RWPE1 (cell line): ENCODE measurements around the gene SNIP1.
"Not testable (repeated sequence)": the region's sequence is repeated elsewhere in the genome, so short reads cannot be mapped to it uniquely, and the experiment has no call there.

Source experiments
- CTCF ChIA-PET: fragments of 350-600 bp; sonication (Branson Sonifier 250); formaldehyde crosslinking; extraction: SDS; loops from one replicate; lab custom pipeline; 2021; lab: Yijun Ruan, JAX
- POLR2A ChIA-PET: fragments of 400-600 bp; formaldehyde crosslinking; extraction: SDS; loops from one replicate; lab custom pipeline; 2020; ENCODE audit warnings: antibody characterized with exemption; ENCODE audit not compliant: low non-redundant PET; lab: Yijun Ruan, JAX
- DNase-seq: peaks from one replicate; pipeline ENCODE4 v3.0.0; 2012; ENCODE audit warnings: low spot score
- H3K27ac ChIP-seq: fragments of 450-650 bp; 2 replicates; pipeline ENCODE4 v1.5.1; 2017
- TF ChIP-seq, protein P1 (sequence below): fragments of 450-650 bp; conservative IDR thresholded peaks from 2 replicates; pipeline ENCODE4 v1.5.1; 2017; ENCODE audit warnings: low read depth, mild to moderate bottlenecking

SNIP1 gene

DNA sequence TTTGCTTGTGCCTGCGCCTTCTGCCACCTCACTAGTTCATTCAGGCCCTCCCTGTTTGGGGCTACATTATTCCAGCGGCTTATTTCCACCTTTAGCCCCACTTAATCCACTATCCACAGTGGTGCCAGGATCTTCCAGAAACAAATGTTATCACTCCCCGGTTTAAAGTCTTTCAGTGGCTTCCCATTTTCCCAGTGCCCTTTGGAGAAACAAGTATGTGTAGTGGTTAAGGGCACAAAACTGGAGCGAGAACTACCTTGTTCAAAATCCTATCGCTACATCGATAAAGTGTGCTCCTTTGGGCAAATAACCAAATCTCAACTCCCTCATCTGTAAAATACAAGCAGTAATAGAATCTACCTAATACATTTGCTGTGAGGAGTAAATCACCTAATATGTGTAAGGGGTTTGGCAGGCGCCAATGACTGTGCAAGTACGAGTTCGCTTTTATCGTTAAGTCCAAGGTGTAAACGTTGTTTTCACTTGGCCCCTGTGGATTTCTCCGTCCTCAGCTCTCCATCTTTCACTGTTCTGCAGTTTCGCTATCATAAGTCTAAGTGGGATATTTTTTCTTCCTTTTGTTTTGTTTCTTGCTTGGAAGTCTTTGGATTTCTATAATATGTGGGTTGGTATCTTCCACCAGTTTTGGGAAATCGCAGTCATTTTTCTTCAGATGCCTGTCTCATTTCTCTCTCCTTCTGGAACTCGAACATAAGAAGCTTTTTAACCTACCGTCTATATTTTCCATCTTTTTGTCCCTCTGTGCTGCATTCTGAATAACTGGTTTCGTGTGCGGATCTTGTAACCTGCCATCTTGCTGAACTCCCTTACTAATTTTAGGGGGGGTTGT, 38.7 kb downstream of the SNIP1 start:
- no peak for DNase-seq
- TF ChIP-seq, protein P1, sequence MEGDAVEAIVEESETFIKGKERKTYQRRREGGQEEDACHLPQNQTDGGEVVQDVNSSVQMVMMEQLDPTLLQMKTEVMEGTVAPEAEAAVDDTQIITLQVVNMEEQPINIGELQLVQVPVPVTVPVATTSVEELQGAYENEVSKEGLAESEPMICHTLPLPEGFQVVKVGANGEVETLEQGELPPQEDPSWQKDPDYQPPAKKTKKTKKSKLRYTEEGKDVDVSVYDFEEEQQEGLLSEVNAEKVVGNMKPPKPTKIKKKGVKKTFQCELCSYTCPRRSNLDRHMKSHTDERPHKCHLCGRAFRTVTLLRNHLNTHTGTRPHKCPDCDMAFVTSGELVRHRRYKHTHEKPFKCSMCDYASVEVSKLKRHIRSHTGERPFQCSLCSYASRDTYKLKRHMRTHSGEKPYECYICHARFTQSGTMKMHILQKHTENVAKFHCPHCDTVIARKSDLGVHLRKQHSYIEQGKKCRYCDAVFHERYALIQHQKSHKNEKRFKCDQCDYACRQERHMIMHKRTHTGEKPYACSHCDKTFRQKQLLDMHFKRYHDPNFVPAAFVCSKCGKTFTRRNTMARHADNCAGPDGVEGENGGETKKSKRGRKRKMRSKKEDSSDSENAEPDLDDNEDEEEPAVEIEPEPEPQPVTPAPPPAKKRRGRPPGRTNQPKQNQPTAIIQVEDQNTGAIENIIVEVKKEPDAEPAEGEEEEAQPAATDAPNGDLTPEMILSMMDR: no peak
- ChIA-PET POLR2A (interaction anchor here (0.6 kb wide), 1 partner anchor 61 kb away, joined by 3 read pairs; no protein-coding TSS in a partner anchor), CTCF (interaction anchor here (0.5 to 1.5 kb wide), 11 partner anchors 10 to 824 kb away, joined by 3 to 9 read pairs (median 5); partner anchors contain the start of gene DNALI1)
- peak overlapping the region; percentile 92 for H3K27ac ChIP-seq

DNA sequence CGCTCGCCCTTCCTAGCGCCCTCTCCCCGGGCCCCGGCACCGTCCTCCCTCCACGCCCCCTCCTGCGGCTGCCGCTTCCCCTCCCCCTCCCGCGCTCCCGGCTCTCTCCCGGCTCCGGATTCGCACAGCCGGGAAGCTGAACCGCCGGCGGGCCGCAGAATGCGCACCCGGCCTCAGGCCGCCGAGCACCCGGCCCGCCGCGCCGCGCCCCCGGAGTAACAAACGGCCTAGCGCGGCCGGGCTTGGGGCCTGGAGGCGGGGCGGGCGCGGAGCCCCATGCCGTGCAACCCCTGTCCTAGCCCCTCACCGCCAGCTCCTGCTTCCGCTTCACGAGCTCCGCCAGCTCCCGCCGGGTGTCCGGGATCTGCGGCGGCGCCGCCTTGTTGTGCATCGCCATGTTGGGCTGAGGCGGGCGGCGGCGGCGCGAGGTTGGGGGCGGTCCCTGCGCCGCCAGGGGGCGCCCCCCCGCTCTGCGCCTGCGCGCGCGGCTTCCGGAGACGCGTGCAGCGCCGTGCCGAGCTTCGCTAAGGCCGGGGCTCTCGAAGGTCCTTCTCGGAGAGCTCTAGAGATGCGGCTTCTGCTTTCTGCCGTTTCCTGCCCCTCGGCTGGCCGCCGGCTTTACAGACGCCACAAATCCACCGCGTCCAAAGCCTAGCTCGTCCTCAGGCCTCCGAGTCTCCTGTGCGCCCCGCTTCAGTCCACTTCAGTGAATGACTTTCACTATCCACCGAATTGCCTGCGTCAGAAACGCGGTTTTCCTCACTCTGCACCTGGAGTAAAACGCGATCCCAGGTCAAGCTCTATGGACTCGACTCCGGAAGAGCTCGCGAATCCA, 39.5 kb downstream of the SNIP1 start, which contains the start of gene MEAF6:
TSS of gene MEAF6 (minus strand) at position 417 of the 835 bp plus-strand sequence. CDS start at position 397, 20 bp downstream.
- peak within 1 kb of the TSS; percentile 92 for H3K27ac ChIP-seq
- DNase-seq: peak; percentile 84
- TF ChIP-seq, protein P1: peak; percentile 82
- ChIA-PET CTCF (interaction anchor here (0.5 to 1.5 kb wide), 15 partner anchors 9 to 823 kb away, joined by 3 to 15 read pairs (median 3); partner anchors contain the start of gene DNALI1), POLR2A (interaction anchor here (0.5 to 0.6 kb wide), 3 partner anchors 52 to 840 kb away, joined by 3 to 6 read pairs (median 4); no protein-coding TSS in a partner anchor)

DNA sequence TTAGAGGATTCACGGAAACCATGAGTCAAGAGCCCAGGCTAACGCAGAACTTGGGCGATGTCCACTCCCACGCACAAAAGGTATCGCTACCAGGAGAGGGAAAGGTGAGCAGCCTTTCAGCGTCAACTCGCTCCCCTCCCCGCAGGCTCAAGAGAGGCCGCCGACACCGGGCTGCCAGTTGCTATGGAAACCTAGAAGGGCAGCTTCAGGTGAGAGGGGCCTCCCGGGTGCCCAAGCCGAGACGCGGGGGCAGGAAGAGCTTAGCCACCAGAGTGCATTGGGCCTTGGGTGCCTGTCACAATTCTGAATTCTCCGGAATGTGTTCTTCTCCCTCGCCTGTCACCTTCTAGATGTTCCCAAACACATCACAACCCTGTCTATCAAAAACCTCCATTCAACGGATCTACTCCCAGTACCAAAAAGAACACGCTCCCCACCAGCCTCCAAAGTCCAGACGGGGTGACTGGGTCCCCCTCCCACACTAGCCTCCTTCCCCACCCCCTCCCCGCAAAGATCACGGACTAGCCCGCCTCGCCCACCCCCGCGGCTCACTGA, 40.2 kb downstream of the SNIP1 start:
- TF ChIP-seq, protein P1: no peak
- ChIA-PET POLR2A (interaction anchor here (0.5 to 0.6 kb wide), 2 partner anchors 51 to 839 kb away, joined by 4 to 6 read pairs; no protein-coding TSS in a partner anchor), CTCF (interaction anchor here (0.6 to 1.5 kb wide), 9 partner anchors 8 to 110 kb away, joined by 3 to 15 read pairs (median 7); no protein-coding TSS in a partner anchor)
- H3K27ac ChIP-seq: peak overlapping the region; percentile 92
- peak; percentile 30 for DNase-seq

DNA sequence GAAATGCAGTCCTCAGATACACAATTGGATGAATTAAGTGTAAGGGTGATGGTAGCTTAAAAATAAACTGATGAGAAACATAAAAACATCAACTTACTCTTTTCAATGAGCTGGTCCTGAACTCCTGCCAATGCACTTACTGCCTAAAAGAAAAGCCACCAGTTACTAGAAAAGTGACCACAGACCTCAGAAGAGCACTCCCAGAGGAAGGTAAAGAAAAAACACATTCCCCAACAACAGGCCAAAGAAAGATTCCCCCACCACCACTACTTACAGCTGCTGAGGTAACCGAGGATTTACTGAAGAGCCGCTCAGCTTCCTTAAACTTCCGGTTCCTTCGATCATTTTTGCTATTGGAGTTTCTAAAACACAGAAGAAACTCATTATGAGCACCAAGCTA, 44.9 kb downstream of the SNIP1 start:
- ChIA-PET POLR2A (no interaction called here), CTCF (interaction anchor here (0.5 to 1.2 kb wide), 7 partner anchors 9 to 939 kb away, joined by 3 to 4 read pairs (median 3); no protein-coding TSS in a partner anchor)
- no peak overlapping the region for H3K27ac ChIP-seq
- TF ChIP-seq, protein P1: peak; percentile 20; the same call in 1 of the 2 replicates
- no peak for DNase-seq

DNA sequence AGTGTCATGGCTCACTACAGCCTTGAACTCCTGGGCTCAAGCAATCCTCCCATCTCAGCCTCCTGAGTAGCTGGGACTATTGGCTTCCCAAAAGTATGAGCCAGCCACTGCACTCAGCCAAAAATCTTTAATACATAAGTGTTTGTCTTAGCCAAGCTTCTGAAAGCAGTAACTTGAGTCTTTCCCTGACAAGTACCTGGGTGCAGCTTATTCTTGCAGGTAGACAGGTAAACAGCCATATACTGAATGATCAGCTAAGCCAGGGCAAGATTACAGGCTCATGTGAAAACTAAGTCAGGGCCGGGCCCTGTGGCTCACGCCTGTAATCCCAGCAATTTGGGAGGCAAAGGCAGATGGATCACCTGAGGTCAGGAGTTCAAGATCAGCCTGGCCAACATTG, 47.4 kb downstream of the SNIP1 start:
- CTCF ChIA-PET: interaction anchor here (0.6 kb wide), 1 partner anchor 175 kb away, joined by 3 read pairs; no protein-coding TSS in a partner anchor
- TF ChIP-seq, protein P1: no peak
- H3K27ac ChIP-seq: no peak overlapping the region
- POLR2A ChIA-PET: no interaction called here
- no peak for DNase-seq

DNA sequence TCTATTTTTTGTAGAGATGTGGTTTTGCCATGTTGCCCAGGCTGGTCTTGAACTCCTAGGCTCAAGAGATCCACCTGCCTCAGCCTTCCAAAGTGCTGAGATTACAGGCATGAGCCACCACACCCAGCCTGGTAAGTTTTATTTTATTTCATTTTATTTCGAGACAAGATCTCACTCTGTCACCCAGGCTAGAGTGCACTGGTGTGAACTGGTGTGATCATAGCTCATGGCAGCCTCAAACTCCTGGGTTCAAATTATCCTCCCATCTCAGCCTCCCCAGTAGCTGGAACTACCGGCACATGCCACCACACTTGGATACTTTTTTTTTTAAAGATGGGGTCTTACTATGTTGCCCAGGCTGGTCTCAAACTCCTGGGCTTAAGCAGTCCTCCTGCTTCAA, 51.3 kb downstream of the SNIP1 start:
- H3K27ac ChIP-seq, POLR2A ChIA-PET: not testable (repeated sequence)

More for the DNA sequence above, 51.3 kb downstream of the SNIP1 start:
- DNase-seq: not testable (repeated sequence)
- CTCF ChIA-PET: interaction anchor here (0.6 to 1.1 kb wide), 3 partner anchors 12 to 1035 kb away, joined by 3 to 7 read pairs (median 3); partner anchors contain the start of gene MEAF6
